ENCODE results near the gene SLC5A6. TPM values are rescaled to one million over a fixed set of nuclear protein-coding genes. Genes with fewer than 3 reads are reported as not detected.
A peak's percentile ranks its signal among the peaks of the same experiment; 100 is the strongest.

SLC5A6 gene
- total RNA-seq, 4 donors from 2014 or later = 20.5 to 69.7 (median 60.5) TPM

DNA sequence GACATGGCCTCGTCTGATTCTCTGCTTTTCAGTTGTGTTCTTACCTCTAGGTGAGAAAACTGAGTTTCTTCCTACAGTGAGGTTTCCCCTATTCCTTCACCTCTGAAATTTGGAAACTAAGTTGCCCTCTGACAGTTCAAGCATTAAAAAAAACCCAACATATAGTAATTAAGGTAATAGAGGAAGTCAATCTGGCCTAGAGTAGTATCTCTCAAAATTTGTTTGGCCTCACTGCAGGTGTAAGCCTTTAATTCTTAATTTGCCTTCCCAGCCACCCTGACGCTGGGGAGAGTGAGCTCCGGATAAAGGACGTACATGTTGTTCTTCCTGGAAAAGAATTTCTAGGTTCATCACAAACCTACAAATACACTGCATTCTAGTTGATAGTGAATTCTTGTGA is 6.5 kb upstream of the SLC5A6 start:
- no peak for DNase-seq
- no peaks in the 10 kb centered on the region for H3K9me3 ChIP-seq
- intact Hi-C loops (cut with DNase I; ENCODE audit: low total_unique reads) = no loop called here
- H3K4me3 ChIP-seq = no peak overlapping the region
- H3K27ac ChIP-seq = no peak overlapping the region
- no peaks in the 10 kb centered on the region for H3K27me3 ChIP-seq
- no peak for TF ChIP-seq POLR2A (IDR thresholded peaks at IDR 0.05)
- TF ChIP-seq, protein P1, sequence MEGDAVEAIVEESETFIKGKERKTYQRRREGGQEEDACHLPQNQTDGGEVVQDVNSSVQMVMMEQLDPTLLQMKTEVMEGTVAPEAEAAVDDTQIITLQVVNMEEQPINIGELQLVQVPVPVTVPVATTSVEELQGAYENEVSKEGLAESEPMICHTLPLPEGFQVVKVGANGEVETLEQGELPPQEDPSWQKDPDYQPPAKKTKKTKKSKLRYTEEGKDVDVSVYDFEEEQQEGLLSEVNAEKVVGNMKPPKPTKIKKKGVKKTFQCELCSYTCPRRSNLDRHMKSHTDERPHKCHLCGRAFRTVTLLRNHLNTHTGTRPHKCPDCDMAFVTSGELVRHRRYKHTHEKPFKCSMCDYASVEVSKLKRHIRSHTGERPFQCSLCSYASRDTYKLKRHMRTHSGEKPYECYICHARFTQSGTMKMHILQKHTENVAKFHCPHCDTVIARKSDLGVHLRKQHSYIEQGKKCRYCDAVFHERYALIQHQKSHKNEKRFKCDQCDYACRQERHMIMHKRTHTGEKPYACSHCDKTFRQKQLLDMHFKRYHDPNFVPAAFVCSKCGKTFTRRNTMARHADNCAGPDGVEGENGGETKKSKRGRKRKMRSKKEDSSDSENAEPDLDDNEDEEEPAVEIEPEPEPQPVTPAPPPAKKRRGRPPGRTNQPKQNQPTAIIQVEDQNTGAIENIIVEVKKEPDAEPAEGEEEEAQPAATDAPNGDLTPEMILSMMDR (IDR thresholded peaks at IDR 0.05) = no peak
- H3K36me3 ChIP-seq = no peaks in the 10 kb centered on the region
- no peaks in the 10 kb centered on the region for H3K4me1 ChIP-seq

DNA sequence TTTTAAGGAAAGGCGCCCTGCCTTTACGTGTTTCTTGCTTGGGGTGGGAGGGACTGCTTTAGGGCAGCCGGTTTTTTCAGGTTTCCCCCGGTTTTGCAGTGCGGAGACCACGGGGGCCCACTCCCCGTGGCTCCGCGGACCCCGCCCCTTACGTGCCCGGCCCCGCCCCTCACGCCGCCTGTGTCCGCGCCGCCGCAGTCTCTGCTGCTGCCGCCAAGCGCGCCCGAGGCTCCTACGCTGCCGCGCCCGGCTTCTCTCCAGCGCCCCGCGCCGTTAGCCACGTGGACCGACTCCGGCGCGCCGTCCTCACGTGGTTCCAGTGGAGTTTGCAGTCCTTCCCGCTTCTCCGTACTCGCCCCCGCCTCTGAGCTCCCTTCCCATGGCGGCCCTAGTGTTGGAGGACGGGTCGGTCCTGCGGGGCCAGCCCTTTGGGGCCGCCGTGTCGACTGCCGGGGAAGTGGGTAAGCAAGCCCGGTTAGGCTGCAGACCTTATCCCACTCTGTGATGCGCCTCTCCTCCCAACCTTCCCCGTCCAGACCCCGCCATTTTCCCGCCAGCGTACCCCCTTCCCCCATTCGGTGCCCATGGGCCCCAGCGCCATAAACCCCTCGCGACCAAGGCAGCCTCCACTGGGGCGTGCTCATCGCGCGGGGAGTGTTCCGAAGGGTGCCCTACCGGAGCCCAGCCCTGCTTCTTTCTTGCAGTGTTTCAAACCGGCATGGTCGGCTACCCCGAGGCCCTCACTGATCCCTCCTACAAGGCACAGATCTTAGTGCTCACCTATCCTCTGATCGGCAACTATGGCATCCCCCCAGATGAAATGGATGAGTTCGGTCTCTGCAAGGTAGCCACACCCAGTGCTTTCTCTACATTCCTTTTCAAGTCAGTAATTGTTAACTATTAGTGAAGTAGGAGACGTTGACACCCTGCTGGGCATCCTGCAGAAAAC is 5.4 kb upstream of the SLC5A6 start, which contains the start of gene CAD:
CAD (plus strand) TSS at position 197 of the 949 bp plus-strand sequence; CDS start at position 380, 183 bp downstream.
- TF ChIP-seq POLR2A (IDR thresholded peaks at IDR 0.05) = peak in 1 of 2 donors; percentile 24
- TF ChIP-seq, protein P1 (IDR thresholded peaks at IDR 0.05) = peak in 3 of 4 experiments; percentile 42 to 63 (median 47)
- Histone ChIP-seq H3K27ac (peak within 1 kb of the TSS; percentile 68 to 69), H3K4me1 (peaks cover 0 to 7% of the 10 kb centered on the region in 2 donors), H3K4me3 (peak within 1 kb of the TSS; percentile 58), H3K9me3 (no peaks in the 10 kb centered on the region), H3K36me3 (no peaks in the 10 kb centered on the region), H3K27me3 (no peaks in the 10 kb centered on the region)
- peak; percentile 78 to 88 for DNase-seq
- intact Hi-C loops (cut with DNase I; ENCODE audit: low total_unique reads) = no loop called here

DNA sequence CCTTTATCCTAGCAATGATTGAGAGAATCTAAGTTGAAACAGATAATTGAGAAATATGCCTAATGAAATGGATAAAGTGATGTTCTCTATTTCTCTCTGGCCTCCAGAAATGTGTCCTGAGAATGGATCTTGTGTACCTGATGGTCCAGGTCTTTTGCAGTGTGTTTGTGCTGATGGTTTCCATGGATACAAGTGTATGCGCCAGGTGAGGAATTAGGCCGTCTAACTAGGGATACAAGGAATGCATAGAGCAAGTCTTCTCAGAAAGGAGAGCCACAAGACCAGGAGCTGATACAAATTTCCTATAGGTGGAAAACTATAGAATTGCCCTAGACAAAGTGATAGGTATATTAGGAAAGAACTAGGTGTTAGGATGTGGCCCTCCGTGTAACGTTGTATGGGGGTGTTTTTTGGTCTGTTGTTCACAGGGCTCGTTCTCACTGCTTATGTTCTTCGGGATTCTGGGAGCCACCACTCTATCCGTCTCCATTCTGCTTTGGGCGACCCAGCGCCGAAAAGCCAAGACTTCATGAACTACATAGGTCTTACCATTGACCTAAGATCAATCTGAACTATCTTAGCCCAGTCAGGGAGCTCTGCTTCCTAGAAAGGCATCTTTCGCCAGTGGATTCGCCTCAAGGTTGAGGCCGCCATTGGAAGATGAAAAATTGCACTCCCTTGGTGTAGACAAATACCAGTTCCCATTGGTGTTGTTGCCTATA is 4.5 kb upstream of the SLC5A6 start:
- H3K4me3 ChIP-seq = peak overlapping the region; percentile 58
- H3K9me3 ChIP-seq = no peaks in the 10 kb centered on the region
- peak overlapping the region; percentile 68 to 69 for H3K27ac ChIP-seq
- H3K4me1 ChIP-seq = peaks cover 0 to 7% of the 10 kb centered on the region in 2 donors
- DNase-seq = no peak
- intact Hi-C loops (cut with DNase I; ENCODE audit: low total_unique reads) = no loop called here
- TF ChIP-seq, protein P1 (IDR thresholded peaks at IDR 0.05) = no peak
- no peak for TF ChIP-seq POLR2A (IDR thresholded peaks at IDR 0.05)
- H3K36me3 ChIP-seq = no peaks in the 10 kb centered on the region
- H3K27me3 ChIP-seq = no peaks in the 10 kb centered on the region

DNA sequence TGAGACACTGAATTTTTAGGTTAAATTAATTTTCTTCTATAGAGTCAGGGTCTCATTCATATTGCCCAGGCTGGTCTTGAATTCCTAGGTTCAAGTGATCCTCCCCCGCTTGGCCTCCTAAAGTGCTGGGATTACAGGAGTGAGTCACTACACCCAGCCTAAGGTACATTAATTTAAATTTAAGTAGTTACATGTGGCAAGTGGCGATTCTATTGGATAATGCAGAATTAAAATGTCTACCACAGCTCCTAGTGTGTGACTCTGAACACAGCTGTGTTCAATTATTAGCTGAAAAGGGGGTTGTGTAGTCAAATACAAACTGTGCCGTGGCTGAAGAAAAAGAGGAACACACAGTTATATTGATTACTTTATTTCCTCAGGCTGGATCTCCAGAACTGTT is 2.9 kb upstream of the SLC5A6 start:
- Histone ChIP-seq H3K4me3 (no peak overlapping the region), H3K27ac (no peak overlapping the region), H3K36me3 (no peaks in the 10 kb centered on the region), H3K4me1 (peaks cover 0 to 11% of the 10 kb centered on the region in 2 donors), H3K9me3 (no peaks in the 10 kb centered on the region), H3K27me3 (no peaks in the 10 kb centered on the region)
- no peak for DNase-seq
- intact Hi-C loops (cut with DNase I; ENCODE audit: low total_unique reads) = no loop called here
- TF ChIP-seq, protein P1 (IDR thresholded peaks at IDR 0.05) = no peak
- TF ChIP-seq POLR2A (IDR thresholded peaks at IDR 0.05) = no peak
